Hepatocyte (in vitro differentiated cells): ENCODE data around the gene IL20RA. TPM values are rescaled to one million over a fixed set of nuclear protein-coding genes. Genes with fewer than 3 reads are reported as not detected.
A peak's percentile ranks its signal among the peaks of the same experiment; 100 is the strongest.

Source experiments
- DNase-seq: peaks from one replicate; pipeline ENCODE4 v3.0.0-alpha.2; 2016; ENCODE audit warnings: low spot score
- H2AFZ ChIP-seq: fragments of 200-600 bp; sonication (generic); 2 replicates; pipeline ENCODE4 v1.6.0; 2016; ENCODE audit warnings: antibody characterized with exemption, mild to moderate bottlenecking
- H3K27ac ChIP-seq: fragments of 200-600 bp; sonication (generic); 2 replicates; pipeline ENCODE4 v1.5.1; 2016; ENCODE audit warnings: mild to moderate bottlenecking
- H3K27me3 ChIP-seq: fragments of 200-600 bp; sonication (generic); 2 replicates; pipeline ENCODE4 v1.6.1; 2016
- H3K36me3 ChIP-seq: fragments of 200-600 bp; sonication (generic); replicated peaks from 2 replicates; pipeline ENCODE4 v1.5.1; 2016; ENCODE audit warnings: low read depth; ENCODE audit not compliant: insufficient read depth
- H3K4me1 ChIP-seq: fragments of 200-600 bp; sonication (generic); 2 replicates; pipeline ENCODE4 v1.5.1; 2016; ENCODE audit warnings: mild to moderate bottlenecking, moderate library complexity; ENCODE audit not compliant: insufficient read depth
- H3K4me2 ChIP-seq: fragments of 200-600 bp; sonication (generic); 2 replicates; pipeline ENCODE4 v1.6.0; 2016
- H3K4me3 ChIP-seq: fragments of 200-600 bp; sonication (generic); 2 replicates; pipeline ENCODE4 v1.5.1; 2016; ENCODE audit warnings: mild to moderate bottlenecking
- H3K79me2 ChIP-seq: fragments of 200-600 bp; sonication (generic); 2 replicates; pipeline ENCODE4 v1.6.0; 2017; ENCODE audit warnings: mild to moderate bottlenecking
- H3K9me2 ChIP-seq: fragments of 200-600 bp; sonication (generic); replicated peaks from 2 replicates; pipeline ENCODE4 v1.6.0; 2017; ENCODE audit warnings: mild to moderate bottlenecking; ENCODE audit not compliant: insufficient read depth
- H3K9me3 ChIP-seq: fragments of 200-600 bp; sonication (generic); 2 replicates; pipeline ENCODE4 v1.5.1; 2016; ENCODE audit warnings: low read depth, mild to moderate bottlenecking
- H4K20me1 ChIP-seq: fragments of 200-600 bp; sonication (generic); 2 replicates; pipeline ENCODE4 v1.6.0; 2016; ENCODE audit warnings: mild to moderate bottlenecking; ENCODE audit not compliant: insufficient read depth, poor library complexity, severe bottlenecking
- CTCF ChIP-seq: fragments of 200-600 bp; sonication (generic); IDR thresholded peaks from 2 replicates; pipeline ENCODE4 v1.5.1; 2016; ENCODE audit warnings: antibody characterized with exemption, mild to moderate bottlenecking; ENCODE audit not compliant: poor library complexity
- EZH2 ChIP-seq: fragments of 200-600 bp; sonication (generic); IDR thresholded peaks from 2 replicates; pipeline ENCODE4 v1.6.1; 2016; ENCODE audit warnings: antibody characterized with exemption, mild to moderate bottlenecking, borderline replicate concordance
- EZH2phosphoT487 ChIP-seq: fragments of 200-600 bp; sonication (generic); IDR thresholded peaks from one replicate; pipeline ENCODE4 v1.6.1; 2018; ENCODE audit warnings: antibody characterized with exemption, mild to moderate bottlenecking, low read depth, moderate library complexity; ENCODE audit not compliant: unreplicated experiment, severe bottlenecking
- WGBS: methylation state at CpG from one replicate; pipeline ENCODE4 v1.1.6; 2016; ENCODE audit warnings: low lambda C conversion rate; ENCODE audit errors: missing lambda C conversion rate; 5-methylcytosine and 5-hydroxymethylcytosine counted together
- polyA plus RNA-seq: library from polyadenylated mRNA; unstranded; fragments of >200 nt; fragmentation: Nextera tagmentation; extraction: Ambion mirVana; gene quantifications from 2 replicates; pipeline ENCODE4 v1.2.1, GENCODE V29; 2016
- total RNA-seq: library from RNA; depleted of rRNA; stranded (reverse); fragments of >200 nt; gene quantifications from 2 replicates; pipeline ENCODE4 v1.2.3, GENCODE V29; 2014

IL20RA gene
- total and polyA plus RNA-seq, 2 experiments from 2014 or later, result 0.52 to 0.63 TPM

GRCh38 chr6:137043710-137044365, 927 bp downstream of the IL20RA start:
- peaks cover 25% of the 10 kb centered on the region for H3K27me3 ChIP-seq

DNA sequence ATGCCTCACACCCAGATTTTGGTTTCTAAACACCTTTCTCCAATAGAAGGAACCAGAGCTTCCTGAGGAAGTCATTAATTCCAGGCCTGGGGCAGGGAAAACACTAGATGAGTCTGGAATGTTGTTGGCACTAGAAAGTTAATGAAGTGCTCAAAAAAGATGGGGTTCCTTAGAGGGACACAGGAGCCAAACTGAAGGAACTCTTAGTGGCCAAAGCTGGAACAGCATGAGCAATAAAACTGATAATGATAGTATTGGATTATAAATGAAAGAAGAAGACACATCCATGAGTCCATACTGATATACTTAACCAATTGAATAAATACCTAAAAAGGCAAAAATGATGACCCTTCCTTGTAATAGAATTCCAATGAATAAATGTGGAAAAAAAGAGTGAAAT, 4.4 kb downstream of the IL20RA start:
- H3K9me3 ChIP-seq, result no peaks in the 10 kb centered on the region
- no peak overlapping the region for H2AFZ ChIP-seq
- H3K4me2 ChIP-seq, result no peak overlapping the region
- H3K9me2 ChIP-seq, result no peaks in the 10 kb centered on the region
- no peaks in the 10 kb centered on the region for H3K4me1 ChIP-seq
- no peak for DNase-seq
- H3K27me3 ChIP-seq, result peaks cover 25% of the 10 kb centered on the region
- no peaks in the 10 kb centered on the region for H3K36me3 ChIP-seq
- no peak overlapping the region for H3K27ac ChIP-seq
- H3K4me3 ChIP-seq, result no peak overlapping the region
- no peaks in the 10 kb centered on the region for H4K20me1 ChIP-seq
- no peaks in the 10 kb centered on the region for H3K79me2 ChIP-seq
- no peak for TF ChIP-seq CTCF
- no peak for TF ChIP-seq EZH2phosphoT487
- TF ChIP-seq EZH2, result no peak

More at GRCh38 chr6:137043710-137044365, 927 bp downstream of the IL20RA start:
- Histone ChIP-seq H4K20me1 (no peaks in the 10 kb centered on the region), H3K36me3 (no peaks in the 10 kb centered on the region), H3K4me3 (peak overlapping the region; percentile 91), H3K79me2 (no peaks in the 10 kb centered on the region), H2AFZ (peak overlapping the region; percentile 37), H3K9me3 (no peaks in the 10 kb centered on the region), H3K27ac (no peak overlapping the region), H3K4me2 (peak overlapping the region; percentile 84), H3K4me1 (no peaks in the 10 kb centered on the region), H3K9me2 (no peaks in the 10 kb centered on the region)
- DNase-seq, result peak; percentile 34
- 14% methylated on average over 21 of the region's 42 CpGs for WGBS
- TF ChIP-seq CTCF (no peak), EZH2phosphoT487 (no peak), EZH2 (peak; percentile 62)

GRCh38 chr6:137039010-137039409, 5.8 kb downstream of the IL20RA start:
- DNase-seq, result no peak
- no peak overlapping the region for H3K27ac ChIP-seq
- no peaks in the 10 kb centered on the region for H3K79me2 ChIP-seq
- no peaks in the 10 kb centered on the region for H4K20me1 ChIP-seq
- TF ChIP-seq EZH2phosphoT487 (no peak), CTCF (no peak), EZH2 (no peak)
- H3K27me3 ChIP-seq, result peaks cover 25% of the 10 kb centered on the region
- no peaks in the 10 kb centered on the region for H3K4me1 ChIP-seq
- no peak overlapping the region for H2AFZ ChIP-seq
- H3K4me3 ChIP-seq, result no peak overlapping the region
- 84% methylated on average over 4 of the region's 4 CpGs for WGBS
- H3K36me3 ChIP-seq, result no peaks in the 10 kb centered on the region
- no peaks in the 10 kb centered on the region for H3K9me3 ChIP-seq
- no peak overlapping the region for H3K4me2 ChIP-seq
- no peaks in the 10 kb centered on the region for H3K9me2 ChIP-seq
